ENCODE measurements around the gene KCNC1.

The KCNC1 gene

GRCh38 chr11:17774232-17775034, 39.9 kb downstream of the KCNC1 start:
- DNase-seq (ENCODE audit: low read depth): no peak

GRCh38 chr11:17775035-17775348, 40.4 kb downstream of the KCNC1 start:
- DNase-seq (ENCODE audit: low read depth): no peak

GRCh38 chr11:17775507-17776211, 41.1 kb downstream of the KCNC1 start:
- DNase-seq (ENCODE audit: low read depth): no peak

GRCh38 chr11:17776212-17776875, 41.8 kb downstream of the KCNC1 start:
- no peak for DNase-seq (ENCODE audit: low read depth)

GRCh38 chr11:17777086-17777737, 42.6 kb downstream of the KCNC1 start:
- DNase-seq (ENCODE audit: low read depth): no peak

- no peak for DNase-seq (ENCODE audit: low read depth)
Measured at GRCh38 chr11:17777738-17778091, 43.1 kb downstream of the KCNC1 start.

GRCh38 chr11:17778352-17778751, 43.8 kb downstream of the KCNC1 start:
- DNase-seq (ENCODE audit: low read depth): no peak

GRCh38 chr11:17778956-17779860, 44.6 kb downstream of the KCNC1 start:
- DNase-seq (ENCODE audit: low read depth): no peak

- no peak for DNase-seq (ENCODE audit: low read depth)
Measured at GRCh38 chr11:17779861-17780594, 45.4 kb downstream of the KCNC1 start.

- no peak for DNase-seq (ENCODE audit: low read depth)
Measured at GRCh38 chr11:17780668-17781067, 46.1 kb downstream of the KCNC1 start.

GRCh38 chr11:17781221-17781620, 46.6 kb downstream of the KCNC1 start:
- DNase-seq (ENCODE audit: low read depth): no peak

- DNase-seq (ENCODE audit: low read depth): no peak
Measured at GRCh38 chr11:17781626-17782025, 47.0 kb downstream of the KCNC1 start.

- no peak for DNase-seq (ENCODE audit: low read depth)
Measured at GRCh38 chr11:17782145-17782544, 47.6 kb downstream of the KCNC1 start.

- DNase-seq (ENCODE audit: low read depth): no peak
Measured at GRCh38 chr11:17782603-17783337, 48.2 kb downstream of the KCNC1 start.

- DNase-seq (ENCODE audit: low read depth): no peak
Measured at GRCh38 chr11:17783878-17784277, 49.3 kb downstream of the KCNC1 start.

- no peak for DNase-seq (ENCODE audit: low read depth)
Measured at GRCh38 chr11:17786824-17787525, 52.4 kb downstream of the KCNC1 start.

GRCh38 chr11:17788084-17788483, 53.5 kb downstream of the KCNC1 start:
- DNase-seq (ENCODE audit: low read depth): no peak

- DNase-seq (ENCODE audit: low read depth): no peak
Measured at GRCh38 chr11:17790453-17790852, 55.9 kb downstream of the KCNC1 start.

GRCh38 chr11:17791144-17791543, 56.6 kb downstream of the KCNC1 start:
- no peak for DNase-seq (ENCODE audit: low read depth)

- no peak for DNase-seq (ENCODE audit: low read depth)
Measured at GRCh38 chr11:17792161-17792560, 57.6 kb downstream of the KCNC1 start.
